Endothelial cell of umbilical vein (primary cell): Measurements from ENCODE around the gene C9orf152. TPM values are rescaled to one million over a fixed set of nuclear protein-coding genes. Genes with fewer than 3 reads are reported as not detected.

Experiments
- BruUV-seq: library from RNA; stranded (reverse); fragments of 400-500 nt; replicated peaks from 2 replicates; lab custom pipeline; 2021; lab: Mats Ljungman, UMichigan
- CTCF ChIA-PET: fragments of 300-600, 350-600 bp; sonication (Branson Sonifier 250); formaldehyde crosslinking; loops from one replicate; lab custom pipeline; 2021; ENCODE audit warnings: antibody characterized with exemption, inconsistent platforms; lab: Charles Lee
- POLR2A ChIA-PET: fragments of 300-600, 350-600 bp; sonication (Branson Sonifier 250); formaldehyde crosslinking; loops from one replicate; lab custom pipeline; 2021; ENCODE audit warnings: antibody characterized with exemption, inconsistent platforms; lab: Charles Lee
- DNase-seq: peaks from one replicate; pipeline ENCODE4 v3.0.0-alpha.2; 2011; ENCODE audit warnings: low read depth, low spot score
- FAIRE-seq: peaks from 2 replicates; lab custom pipeline; 2011; peaks lifted over from hg19 to GRCh38; lab: Jason Lieb, UNC
- H2AFZ ChIP-seq: 2 replicates; pipeline ENCODE4 v1.6.0; 2012; ENCODE audit warnings: low read depth, low read length, control low read depth, inconsistent platforms
- H3K27ac ChIP-seq: 2 replicates; pipeline ENCODE4 v1.5.1; 2011; ENCODE audit warnings: low read depth, mild to moderate bottlenecking, control low read depth, low read length, moderate library complexity; ENCODE audit not compliant: insufficient read depth
- H3K27me3 ChIP-seq, 2 experiments: 2 replicates each; pipeline versions ENCODE4 v1.6.0 to v1.6.1; 2011; ENCODE audit warnings: low read length in 2 of 2, mixed read lengths in 1 of 2; ENCODE audit not compliant: control insufficient read depth in 2 of 2, insufficient read depth in 2 of 2
- H3K36me3 ChIP-seq, 2 experiments: 2 replicates in 1 of 2; 3 replicates in 1 of 2; pipeline ENCODE4 v1.5.1; 2011; ENCODE audit warnings: low read length in 2 of 2, mild to moderate bottlenecking in 1 of 2, moderate library complexity in 1 of 2; ENCODE audit not compliant: control insufficient read depth in 2 of 2, insufficient read depth in 2 of 2; ENCODE audit errors: extremely low read depth in 1 of 2
- H3K4me1 ChIP-seq: 3 replicates; pipeline ENCODE4 v1.5.1; 2011; ENCODE audit warnings: mild to moderate bottlenecking, low read length; ENCODE audit not compliant: control insufficient read depth, insufficient read depth; ENCODE audit errors: extremely low read depth
- H3K4me2 ChIP-seq: 2 replicates; pipeline ENCODE4 v1.6.1; 2011; ENCODE audit warnings: low read length, control low read depth, mixed read lengths; ENCODE audit not compliant: insufficient read depth
- H3K4me3 ChIP-seq, 3 experiments: fragments of 200-600 bp in 1 of 3; sonication (generic), shearing (Covaris generic) in 1 of 3; replicated peaks in 1 of 3; 2 replicates each; pipeline ENCODE4 v1.5.1; 2011 to 2016; ENCODE audit warnings: control low read depth in 3 of 3, low read length in 3 of 3, mild to moderate bottlenecking in 2 of 3, inconsistent platforms in 1 of 3, low read depth in 1 of 3, moderate library complexity in 1 of 3; ENCODE audit not compliant: insufficient read depth in 1 of 3
- H3K79me2 ChIP-seq: 2 replicates; pipeline ENCODE4 v1.6.0; 2012; ENCODE audit warnings: low read length, inconsistent platforms; ENCODE audit not compliant: control insufficient read depth, insufficient read depth
- H3K9ac ChIP-seq: replicated peaks from 2 replicates; pipeline ENCODE3; 2011; ENCODE audit warnings: low read length, control low read depth; ENCODE audit not compliant: insufficient read depth; ENCODE audit errors: extremely low read depth
- H3K9me1 ChIP-seq: replicated peaks from 3 replicates; pipeline ENCODE4 v1.6.0; 2011; ENCODE audit warnings: mild to moderate bottlenecking, low read length; ENCODE audit not compliant: control insufficient read depth, insufficient read depth; ENCODE audit errors: extremely low read depth
- H3K9me3 ChIP-seq: replicated peaks from 2 replicates; pipeline ENCODE4 v1.5.1; 2012; ENCODE audit warnings: low read length, inconsistent platforms; ENCODE audit not compliant: control insufficient read depth, insufficient read depth
- H4K20me1 ChIP-seq: replicated peaks from 2 replicates; pipeline ENCODE3; 2011; ENCODE audit warnings: mild to moderate bottlenecking, low read length; ENCODE audit not compliant: control insufficient read depth, insufficient read depth; ENCODE audit errors: extremely low read depth
- EZH2 ChIP-seq: IDR thresholded peaks from 2 replicates; pipeline ENCODE4 v1.6.1; 2012; ENCODE audit warnings: borderline replicate concordance, low read depth, mild to moderate bottlenecking, moderate library complexity, low read length, inconsistent platforms; ENCODE audit not compliant: severe bottlenecking
- FOS ChIP-seq: IDR thresholded peaks from 2 replicates; pipeline ENCODE4 v1.6.1; 2011; ENCODE audit warnings: mild to moderate bottlenecking, low read length, moderate library complexity, borderline replicate concordance; ENCODE audit not compliant: insufficient read depth
- GATA2 ChIP-seq: IDR thresholded peaks from 2 replicates; pipeline ENCODE4 v1.7.0; 2011; ENCODE audit warnings: low read depth, mild to moderate bottlenecking, moderate library complexity, mixed read lengths, low read length; ENCODE audit not compliant: insufficient read length, insufficient read depth
- MYC ChIP-seq: IDR thresholded peaks from one replicate; pipeline ENCODE4 v1.6.1; 2011; ENCODE audit warnings: mild to moderate bottlenecking, low read depth, low read length
- POLR2AphosphoS5 ChIP-seq: IDR thresholded peaks from 2 replicates; pipeline ENCODE4 v1.6.1; 2012; ENCODE audit warnings: low read depth, mild to moderate bottlenecking, control low read depth, low read length, moderate library complexity; ENCODE audit not compliant: insufficient read depth
- dilution Hi-C: fragments of 300-500 bp; cut with MboI; formaldehyde crosslinking; loops from one replicate; pipeline ENCODE4 v1.15.0; 2019; ENCODE audit warnings: low sequenced_read_pairs; ENCODE audit not compliant: extremely low pct_ligation_motif_present
- intact Hi-C: fragments of 100-400 bp; cut with micrococcal nuclease; formaldehyde crosslinking; loops from one replicate; pipeline ENCODE4 v1.10.0; 2022
- polyA plus RNA-seq, 4 experiments: library from polyadenylated mRNA; depleted of rRNA in 3 of 4; stranded (reverse) in 3 of 4; unstranded in 1 of 4; fragments of >200 nt; gene quantifications; 2 replicates each; pipeline versions ENCODE4 v1.2.1 to v1.2.3, GENCODE V29; 2011 to 2012; ENCODE audit warnings: missing spikeins in 1 of 4
- total RNA-seq: library from RNA; stranded (reverse); gene quantifications from 2 replicates; pipeline ENCODE4 v1.2.3, GENCODE V29; 2021

Gene C9orf152
- total and polyA plus RNA-seq, 2 donors (not counting 3 experiments of a cell fraction or from before 2014, with no cell fraction given): not detected

DNA sequence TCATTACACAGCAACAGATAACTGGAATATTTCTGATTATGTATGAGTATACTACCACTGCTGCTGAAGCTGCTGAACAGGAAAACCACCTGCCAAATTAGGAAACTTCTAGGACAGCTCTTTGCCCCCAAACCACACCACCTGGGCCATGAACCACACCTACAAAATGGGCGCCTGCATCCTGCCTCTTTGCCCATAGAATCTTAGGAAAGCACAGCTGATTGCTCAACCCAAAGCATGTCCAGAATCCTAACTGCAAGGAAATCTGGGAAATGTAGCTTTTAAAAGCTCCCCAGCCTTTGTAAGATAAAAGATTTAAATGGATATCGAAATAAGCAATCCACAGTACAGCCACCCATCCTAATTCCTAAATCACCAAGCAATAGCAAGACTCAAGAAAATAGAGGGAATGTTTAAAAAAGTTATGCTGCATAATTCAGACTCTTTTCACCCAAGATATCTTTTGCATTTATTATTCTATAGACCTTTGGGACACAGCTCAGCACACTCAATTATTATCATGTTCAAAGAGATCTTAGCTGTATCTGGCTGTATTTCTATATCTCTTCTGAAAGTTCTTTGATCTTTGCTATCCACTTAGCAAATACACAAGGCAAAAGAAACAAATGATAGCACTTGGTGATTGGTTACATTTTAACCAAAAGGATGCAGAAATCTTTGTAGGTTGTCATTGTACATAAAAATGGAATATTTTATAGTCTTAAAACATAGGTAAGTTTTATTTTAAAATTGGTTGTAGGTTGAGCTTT lies 6.8 kb upstream of the C9orf152 start:
- Histone ChIP-seq H3K9ac (no peak overlapping the region), H3K9me1 (no peaks in the 10 kb centered on the region), H4K20me1 (no peaks in the 10 kb centered on the region), H3K4me1 (no peaks in the 10 kb centered on the region), H3K9me3 (no peaks in the 10 kb centered on the region), H3K4me2 (no peak overlapping the region), H3K4me3 (no peak overlapping the region), H3K79me2 (no peaks in the 10 kb centered on the region), H2AFZ (no peak overlapping the region), H3K27ac (no peak overlapping the region), H3K27me3 (peaks cover 5 to 13% of the 10 kb centered on the region in 2 experiments), H3K36me3 (no peaks in the 10 kb centered on the region)
- POLR2A ChIA-PET: no interaction called here
- dilution Hi-C loops: no loop called here
- DNase-seq (no peak), FAIRE-seq (no peak)
- intact Hi-C loops: loop anchor here (5.0 kb wide), 2 partner anchors 322 to 397 kb away; no protein-coding TSS in a partner anchor
- TF ChIP-seq FOS (no peak), GATA2 (no peak), EZH2 (no peak), POLR2AphosphoS5 (no peak)
- CTCF ChIA-PET: interaction anchor here (0.8 to 8.9 kb wide), 8 partner anchors 8 to 641 kb away, joined by 3 to 79 read pairs (median 4); no protein-coding TSS in a partner anchor
- no TSS peak for BruUV-seq

- dilution Hi-C loops: no loop called here
- no peaks in the 10 kb centered on the region for H3K79me2 ChIP-seq
- no peak overlapping the region for H3K27ac ChIP-seq
- no peaks in the 10 kb centered on the region for H3K9me3 ChIP-seq
- H3K36me3 ChIP-seq: no peaks in the 10 kb centered on the region
- no peaks in the 10 kb centered on the region for H4K20me1 ChIP-seq
- ChIA-PET POLR2A (no interaction called here), CTCF (interaction anchor here (0.8 to 8.9 kb wide), 8 partner anchors 9 to 640 kb away, joined by 3 to 79 read pairs (median 4); no protein-coding TSS in a partner anchor)
- FAIRE-seq: no peak
- no peaks in the 10 kb centered on the region for H3K4me1 ChIP-seq
- no peak overlapping the region for H2AFZ ChIP-seq
- H3K4me2 ChIP-seq: no peak overlapping the region
- no peak overlapping the region for H3K9ac ChIP-seq
- no peak overlapping the region for H3K4me3 ChIP-seq
- H3K27me3 ChIP-seq: peaks cover 7 to 11% of the 10 kb centered on the region in 2 experiments
- no peak for DNase-seq
- TF ChIP-seq EZH2 (no peak), FOS (no peak), GATA2 (no peak), MYC (no peak)
- no TSS peak for BruUV-seq
- H3K9me1 ChIP-seq: no peaks in the 10 kb centered on the region
- intact Hi-C loops: loop anchor here (5.0 kb wide), 1 partner anchor 322 kb away; no protein-coding TSS in a partner anchor
These were observed 6.1 kb upstream of the C9orf152 start for GRCh38 chr9:110214090-110214489.
